HG03439 (cell line): ENCODE data around the gene MC1R.

Experiments used
- ATAC-seq: cut with Tn5 transposase; IDR thresholded peaks from one replicate; pipeline ENCODE4 v1.9.1; 2021; ENCODE audit warnings: mild to moderate bottlenecking, moderate library complexity; ENCODE audit not compliant: unreplicated experiment

Gene MC1R

DNA sequence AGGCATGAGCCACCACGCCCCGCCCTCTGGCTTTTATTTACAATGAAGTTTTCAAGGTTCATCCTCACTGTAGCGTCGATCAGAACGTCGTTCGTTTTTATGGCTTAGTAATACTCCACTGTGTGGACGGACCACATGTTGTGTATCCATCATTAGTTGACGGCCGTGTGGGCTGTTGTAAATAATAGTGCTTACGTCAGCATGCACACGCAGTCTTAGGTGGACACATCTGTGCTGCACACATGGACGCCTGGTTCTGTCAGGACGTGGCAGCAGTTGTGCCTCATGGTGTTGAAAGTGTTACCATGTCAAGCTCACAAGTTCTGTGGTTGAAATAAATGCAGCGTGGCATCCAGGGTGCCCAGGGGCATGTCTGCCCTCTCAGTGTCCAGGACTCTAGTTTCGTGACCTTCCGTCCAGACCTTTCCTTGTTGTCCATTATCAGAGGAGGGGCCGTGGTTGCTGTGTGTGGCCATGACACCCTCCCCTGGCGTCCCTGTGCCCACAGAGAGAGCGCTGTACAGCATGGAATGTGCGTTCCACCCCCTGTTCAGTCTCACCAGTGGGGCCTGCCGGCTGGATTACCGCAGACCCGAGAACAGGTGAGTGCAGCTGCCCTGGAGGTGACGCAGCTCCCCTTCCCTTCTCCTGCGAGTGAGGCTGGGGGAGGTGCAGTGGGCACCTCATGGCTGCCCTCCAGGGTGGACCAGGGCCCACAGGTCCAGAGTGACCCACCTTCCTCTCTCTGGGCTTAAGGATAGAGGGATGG lies 23.0 kb upstream of the MC1R start:
- no peak for ATAC-seq

DNA sequence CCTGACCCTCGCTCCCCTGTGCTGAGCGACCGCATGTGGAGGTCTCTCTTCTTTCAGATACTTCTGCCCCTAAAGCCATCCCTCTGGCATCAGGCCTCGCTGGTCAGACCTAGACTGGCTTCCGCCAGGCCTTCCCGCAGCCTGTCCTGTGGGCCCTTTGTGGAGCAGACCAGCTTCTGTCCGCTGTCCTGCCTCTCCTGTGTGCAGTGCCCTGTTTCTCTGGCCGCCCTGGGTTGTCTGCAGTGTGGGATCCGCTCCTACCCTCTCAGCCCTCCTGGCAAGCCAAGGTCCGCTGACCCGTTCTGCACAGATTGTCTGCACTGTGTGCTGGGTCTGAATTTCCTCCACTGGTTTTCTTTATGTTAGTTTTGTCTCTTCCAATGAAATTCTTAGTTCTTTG lies 21.5 kb upstream of the MC1R start:
- no peak for ATAC-seq

DNA sequence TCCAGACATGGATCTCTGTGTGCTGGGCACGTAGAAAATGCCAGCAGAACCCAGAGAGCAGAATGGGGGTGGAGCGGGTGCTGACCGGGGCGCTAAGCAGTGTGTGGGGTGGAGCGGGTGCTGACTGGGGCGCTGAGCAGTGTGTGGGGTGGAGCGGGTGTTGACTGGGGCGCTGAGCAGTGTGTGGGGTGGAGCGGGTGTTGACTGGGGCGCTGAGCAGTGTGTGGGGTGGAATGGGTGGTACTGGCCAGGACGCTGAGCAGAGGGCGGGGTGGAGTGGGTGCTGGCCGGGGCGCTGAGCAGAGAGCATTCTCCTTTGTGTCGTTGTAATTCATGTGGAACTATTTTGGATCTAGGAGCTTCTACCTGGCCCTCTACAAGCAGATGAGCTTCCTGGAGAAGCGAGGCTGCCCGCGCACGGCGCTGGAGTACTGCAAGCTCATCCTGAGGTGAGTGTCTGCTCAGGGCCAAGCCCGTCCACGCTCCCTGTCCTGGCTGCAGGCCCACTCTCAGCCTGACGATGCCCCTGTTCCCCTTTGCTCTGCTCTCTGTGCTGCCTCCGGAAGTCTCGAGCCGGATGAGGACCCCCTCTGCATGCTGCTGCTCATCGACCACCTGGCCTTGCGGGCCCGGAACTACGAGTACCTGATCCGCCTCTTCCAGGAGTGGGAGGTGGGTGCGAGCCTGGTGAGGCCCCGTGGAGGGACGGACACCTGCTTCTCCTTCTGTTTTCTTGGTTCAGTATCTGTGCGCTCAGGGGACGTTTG lies 20.3 kb upstream of the MC1R start:
- no peak for ATAC-seq

DNA sequence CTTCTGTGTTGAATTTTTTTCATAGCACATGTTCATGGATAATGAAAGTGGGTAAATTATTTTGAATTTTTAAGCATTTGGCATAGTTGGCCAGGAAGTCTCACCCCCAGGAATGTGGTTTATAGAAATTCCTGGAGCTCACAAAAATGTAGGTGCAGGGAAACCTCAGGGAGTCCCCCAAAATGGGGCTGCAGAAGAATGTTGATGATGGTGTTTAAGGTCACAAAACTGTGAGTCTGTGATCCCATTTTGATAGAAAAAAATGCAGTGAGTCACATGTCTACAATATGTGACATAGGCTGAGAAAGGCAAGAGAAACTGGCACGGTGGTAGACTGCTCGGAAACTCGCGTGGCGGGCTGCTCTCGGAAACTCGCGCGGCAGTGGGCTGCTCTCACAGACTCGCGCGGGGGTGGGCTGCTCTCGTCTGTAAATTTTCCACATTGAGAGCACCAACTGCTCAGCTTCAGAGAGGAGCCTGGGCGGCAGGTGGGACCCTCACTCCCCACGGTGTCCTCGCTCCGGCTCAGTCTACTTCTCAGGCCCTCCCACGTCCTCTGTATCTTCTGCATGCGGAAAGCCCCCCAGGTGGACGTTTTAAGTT lies 18.7 kb upstream of the MC1R start:
- ATAC-seq: no peak

DNA sequence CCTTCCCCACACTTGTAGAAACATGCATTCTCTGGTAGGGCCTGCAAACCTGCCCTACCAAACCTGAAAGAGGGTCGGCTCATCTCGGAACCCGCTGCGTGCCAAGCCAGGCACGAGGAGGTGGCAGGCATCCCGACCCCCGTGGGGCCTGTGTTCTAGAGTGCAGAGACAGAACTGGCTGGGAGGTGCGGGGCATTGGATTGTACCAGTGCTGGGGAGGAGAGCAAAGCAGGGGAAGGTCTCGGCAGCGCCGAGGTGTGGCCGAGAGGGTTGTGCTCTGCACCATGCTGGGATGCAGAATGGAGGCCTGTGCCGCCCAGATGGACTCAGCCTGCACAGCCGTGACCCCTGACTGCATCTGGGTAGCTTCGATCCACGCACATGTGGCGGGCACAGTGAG lies 17.8 kb upstream of the MC1R start:
- ATAC-seq: no peak

DNA sequence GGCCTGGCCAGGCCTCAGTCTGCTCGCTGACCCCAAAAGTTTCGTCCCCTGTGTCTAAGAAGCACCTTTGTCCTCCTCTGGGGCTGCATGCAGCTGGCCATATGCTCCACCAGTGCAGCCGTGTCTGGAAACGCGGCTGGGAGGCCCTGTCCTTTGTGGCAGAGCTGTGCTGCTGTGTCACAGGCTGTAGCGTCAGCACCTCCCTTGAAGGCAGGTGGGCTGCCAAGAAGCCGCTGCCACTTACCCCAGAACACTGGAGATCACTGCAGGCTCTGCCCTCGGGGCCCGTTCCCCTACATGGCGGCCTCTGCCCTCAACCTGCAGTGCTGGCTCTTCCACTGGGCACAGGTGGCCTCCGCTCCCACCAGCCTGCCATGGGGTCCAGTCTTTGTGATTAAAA lies 15.7 kb upstream of the MC1R start:
- ATAC-seq: no peak

DNA sequence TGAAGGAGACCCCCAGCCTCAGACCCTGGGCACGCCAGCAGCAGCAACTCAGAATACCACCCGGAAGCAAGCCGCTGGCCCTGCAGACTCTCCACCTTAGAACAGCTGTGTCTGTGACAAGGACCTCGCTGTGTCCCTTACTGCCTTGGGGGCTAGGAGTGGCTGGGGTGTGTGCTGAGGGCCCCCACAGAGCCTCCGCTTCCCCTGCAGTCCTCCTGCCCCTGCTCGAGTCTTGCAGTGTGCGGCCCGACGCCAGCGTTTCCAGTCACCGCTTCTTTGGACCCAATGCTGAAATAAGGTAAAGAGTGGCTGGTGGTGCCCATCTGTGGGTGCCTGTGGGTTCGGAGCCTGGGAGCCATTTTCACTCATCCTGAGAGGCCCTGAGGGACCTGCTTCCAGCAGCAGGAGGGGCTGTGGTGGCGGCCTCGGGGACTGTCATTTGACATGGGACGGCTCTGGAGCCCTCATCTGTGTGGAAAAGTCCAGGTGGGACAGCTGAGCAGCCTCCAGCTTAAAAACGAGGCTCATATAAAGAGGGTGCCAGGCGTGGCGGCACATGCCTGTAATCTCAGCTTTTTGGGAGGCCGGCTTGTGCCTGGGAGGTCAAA lies 14.7 kb upstream of the MC1R start:
- no peak for ATAC-seq

DNA sequence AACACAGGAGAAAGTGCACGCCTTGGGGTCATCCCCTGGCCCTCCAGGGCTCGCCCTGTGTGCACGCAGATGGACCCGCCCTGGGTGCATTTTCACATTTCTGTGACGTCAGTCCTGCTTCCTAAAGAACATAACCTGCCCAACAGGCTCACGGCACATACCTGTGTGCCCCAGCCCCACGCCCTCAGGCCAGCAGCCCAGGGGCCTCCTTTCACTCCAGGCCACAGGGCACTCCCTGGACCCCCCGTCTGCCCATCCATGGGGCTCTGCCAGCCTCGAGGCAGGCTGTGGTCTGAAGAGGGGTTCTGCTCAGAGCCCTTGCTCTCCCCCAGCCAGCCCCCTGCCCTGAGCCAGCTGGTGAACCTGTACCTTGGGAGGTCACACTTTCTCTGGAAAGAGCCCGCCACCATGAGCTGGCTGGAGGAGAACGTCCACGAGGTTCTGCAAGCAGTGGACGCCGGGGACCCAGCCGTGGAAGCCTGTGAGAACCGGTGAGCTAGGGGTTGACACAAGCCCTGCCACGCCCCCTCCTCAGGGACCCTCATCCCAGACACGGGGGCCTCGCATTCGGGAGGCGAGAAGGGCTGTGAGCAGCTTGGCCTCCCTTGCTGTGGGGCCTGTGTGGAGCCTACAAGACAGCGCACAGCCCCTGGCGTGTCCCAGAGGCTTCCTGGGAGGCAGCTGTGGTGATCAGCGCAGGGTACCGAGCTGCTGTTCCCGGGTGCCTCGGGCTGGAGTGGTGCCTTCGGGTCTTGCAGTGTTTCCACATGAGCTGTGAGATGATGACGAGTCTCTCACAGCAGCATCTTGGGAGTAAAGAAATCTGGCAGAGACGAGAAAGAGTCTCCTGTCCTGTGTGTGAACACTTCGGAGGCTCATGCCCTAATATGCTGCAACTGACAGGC lies 13.8 kb upstream of the MC1R start:
- no peak for ATAC-seq

DNA sequence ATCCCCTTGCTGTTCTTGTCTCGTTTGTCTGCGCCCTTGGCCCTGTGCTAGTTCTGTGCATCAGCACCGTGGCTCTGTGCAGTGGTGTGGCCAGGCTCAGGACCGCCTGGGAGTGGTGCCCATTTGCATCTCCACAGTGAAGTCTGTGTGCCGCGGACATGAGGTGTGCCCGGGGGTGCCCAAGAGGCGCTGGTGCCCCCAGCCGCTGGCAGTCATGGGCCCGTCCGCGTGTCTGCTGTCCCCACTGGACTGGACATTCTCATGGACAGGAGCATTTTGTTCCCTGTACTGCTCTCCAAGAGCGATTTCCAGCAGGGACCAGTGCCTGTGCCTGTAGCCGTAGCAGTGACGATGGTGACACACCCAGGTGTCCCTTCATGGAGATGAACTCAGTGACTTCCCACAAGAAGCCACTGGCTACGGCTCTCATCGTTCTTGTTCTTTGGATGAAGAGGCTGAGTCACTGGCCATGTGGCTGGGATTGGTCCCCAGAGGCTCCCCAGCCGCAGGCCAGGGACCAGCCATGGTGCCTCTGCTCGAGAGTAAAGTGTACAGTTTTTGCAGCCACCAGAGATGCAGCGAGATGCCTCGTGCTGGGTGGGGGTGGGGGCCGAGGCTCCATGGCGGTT lies 13.0 kb upstream of the MC1R start:
- ATAC-seq: no peak

DNA sequence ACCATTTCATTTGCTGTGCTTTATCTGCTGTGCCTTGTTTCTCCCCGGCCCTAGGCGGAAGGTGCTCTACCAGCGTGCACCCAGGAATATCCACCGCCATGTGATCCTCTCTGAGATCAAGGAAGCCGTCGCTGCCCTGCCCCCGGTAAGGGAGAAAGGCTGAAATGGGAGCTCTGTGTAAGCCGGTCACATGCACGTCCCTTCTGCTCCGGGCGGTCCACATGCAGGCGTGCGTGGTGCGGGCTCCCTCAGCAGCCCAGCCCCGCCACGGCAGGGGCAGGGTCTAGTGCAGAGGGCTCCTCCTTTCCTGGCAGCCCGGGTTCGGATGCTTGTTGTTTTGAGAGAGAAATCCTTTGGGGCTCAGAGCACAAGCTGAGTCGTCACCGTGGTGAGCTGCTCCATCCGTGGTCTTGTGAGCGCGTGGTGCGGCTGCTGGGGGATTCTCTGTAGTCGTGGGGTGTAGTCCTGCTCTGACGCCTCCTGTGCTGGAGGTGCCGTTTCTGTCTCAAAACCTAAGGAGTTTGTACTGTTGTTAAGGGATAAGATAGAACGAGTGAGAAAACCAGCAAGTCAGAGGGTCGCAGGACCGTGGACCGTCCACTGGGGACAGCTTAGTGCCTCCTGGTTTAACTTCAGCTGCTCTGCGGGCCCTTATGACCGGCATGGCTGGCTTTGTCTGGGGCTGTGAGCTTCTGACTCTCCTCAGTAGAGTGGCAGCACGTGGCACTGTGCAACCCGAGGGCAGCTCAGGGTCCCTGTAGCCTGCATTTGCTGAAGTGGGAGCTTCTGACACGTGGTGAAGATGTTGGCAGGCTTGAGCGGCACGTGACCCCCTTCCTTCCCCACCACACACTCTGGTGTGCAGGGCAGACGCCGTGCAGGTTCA lies 12.3 kb upstream of the MC1R start:
- no peak for ATAC-seq

DNA sequence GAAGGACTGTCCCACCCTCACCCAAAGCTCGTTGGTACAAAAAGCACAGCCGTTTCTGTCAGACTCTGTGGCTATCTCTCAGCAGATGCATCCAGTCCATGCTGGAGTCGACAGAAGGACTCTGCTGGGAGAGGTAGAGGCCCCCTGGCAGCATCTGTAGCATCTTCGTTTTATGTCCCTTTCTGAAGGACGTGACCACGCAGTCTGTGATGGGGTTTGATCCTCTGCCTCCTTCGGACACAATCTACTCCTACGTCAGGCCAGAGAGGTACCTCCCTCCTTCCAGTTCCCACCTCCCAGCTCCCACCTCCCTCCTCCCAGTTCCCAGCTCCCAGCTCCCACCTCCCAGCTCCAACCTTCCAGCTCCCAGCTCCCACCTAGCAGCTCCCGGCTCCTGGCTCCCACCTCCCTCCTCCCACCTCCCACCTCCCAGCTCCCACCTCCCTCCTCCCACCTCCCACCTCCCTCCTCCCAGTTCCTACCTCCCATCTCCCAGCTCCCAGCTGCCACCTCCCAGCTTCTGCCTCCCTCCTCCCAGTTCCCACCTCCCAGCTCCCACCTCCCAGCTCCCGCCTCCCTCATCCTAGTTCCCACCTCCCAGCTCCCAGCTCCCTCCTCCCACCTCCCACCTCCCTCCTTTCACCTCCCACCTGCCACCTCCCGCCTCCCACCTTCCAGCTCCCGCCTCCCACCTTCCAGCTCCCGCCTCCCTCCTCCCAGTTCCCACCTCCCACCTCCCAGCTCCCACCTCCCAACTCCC lies 11.4 kb upstream of the MC1R start:
- ATAC-seq: no peak

DNA sequence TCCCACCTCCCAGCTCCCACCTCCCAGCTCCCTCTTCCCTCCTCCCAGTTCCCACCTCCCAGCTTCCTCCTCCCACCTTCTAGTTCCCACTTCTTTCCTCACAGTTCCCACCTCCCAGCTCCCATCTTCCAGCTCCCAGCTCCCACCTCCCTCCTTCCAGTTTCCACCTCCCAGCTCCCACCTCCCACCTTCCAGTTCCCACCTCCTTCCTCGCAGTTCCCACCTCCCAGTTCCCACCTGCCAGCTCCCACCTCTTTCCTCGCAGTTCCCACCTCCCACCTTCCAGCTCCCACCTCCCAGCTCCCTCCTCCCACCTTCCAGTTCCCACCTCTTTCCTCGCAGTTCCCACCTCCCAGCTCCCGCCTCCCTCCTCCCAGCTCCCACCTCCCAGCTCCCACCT lies 10.4 kb upstream of the MC1R start:
- no peak for ATAC-seq

DNA sequence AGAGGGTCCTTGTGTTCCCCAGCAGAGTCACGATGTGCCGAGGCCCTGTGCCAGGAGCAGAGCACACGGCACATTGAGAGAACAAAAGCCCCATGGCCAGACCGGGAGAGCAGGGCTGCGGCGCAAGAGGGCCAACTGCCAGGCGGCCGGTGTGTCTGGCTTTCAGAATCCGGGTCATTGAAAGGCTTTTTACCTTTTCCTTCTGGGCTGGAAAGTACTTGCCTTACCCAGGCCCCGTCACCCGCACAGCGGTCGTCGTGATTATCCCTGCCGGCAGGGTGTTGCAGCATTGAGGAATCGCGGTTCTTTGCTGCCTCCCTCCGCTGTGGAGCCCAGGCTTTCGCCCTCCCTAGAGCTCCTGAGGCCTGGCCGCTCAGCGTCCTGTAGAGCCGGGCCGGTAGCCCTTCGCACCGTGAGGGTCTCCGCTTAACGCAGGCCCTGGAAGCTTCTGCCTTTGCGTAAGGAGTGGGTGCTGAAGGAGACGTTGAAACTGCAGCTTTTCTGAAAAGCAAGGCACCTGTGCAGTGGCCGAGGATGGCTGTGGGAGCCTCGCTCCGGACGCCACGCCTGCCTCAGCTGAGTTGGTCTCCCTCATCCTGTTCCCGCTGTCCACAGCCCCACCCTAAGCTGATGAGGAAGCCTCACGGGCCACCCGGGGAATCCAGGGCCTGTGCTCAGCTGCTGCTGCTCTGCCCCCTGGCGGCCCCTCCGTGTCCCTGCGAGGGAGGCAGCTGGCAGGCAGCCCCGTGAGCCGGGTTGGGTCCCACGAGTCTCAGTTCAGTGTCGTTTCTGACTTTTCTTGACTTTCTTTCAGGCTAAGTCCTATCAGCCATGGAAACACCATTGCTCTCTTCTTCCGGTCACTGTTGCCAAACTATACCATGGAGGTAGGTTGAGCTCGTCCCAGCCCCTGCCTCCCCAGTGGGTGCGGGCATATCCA lies 8.6 kb upstream of the MC1R start:
- no peak for ATAC-seq

DNA sequence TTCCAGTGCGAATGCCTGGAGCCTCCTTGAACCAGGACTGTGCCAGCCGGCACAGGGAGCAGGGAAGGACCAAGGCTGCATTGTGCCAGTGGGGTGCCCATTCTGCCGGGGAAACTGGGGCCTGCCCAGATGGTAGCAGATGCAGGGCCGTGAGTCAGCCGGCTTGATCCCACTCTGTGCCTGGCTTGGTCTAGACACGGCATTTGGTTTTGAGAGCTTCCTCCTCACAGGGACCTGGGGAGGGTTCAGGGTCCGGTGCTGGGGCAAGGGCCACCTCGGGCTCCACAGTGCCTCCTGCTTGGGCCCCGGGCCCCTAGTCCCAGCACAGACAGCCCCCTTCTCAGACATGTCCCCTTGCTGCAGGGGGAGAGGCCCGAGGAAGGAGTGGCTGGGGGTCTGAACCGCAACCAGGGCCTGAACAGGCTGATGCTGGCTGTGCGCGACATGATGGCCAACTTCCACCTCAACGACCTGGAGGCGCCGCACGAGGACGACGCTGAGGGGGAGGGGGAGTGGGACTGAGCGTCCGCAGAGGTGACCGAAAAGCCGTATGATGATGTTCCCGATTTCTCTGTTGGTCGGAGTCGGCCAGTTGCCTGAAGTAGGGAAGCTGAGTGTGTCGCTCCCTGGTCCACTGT lies 7.8 kb upstream of the MC1R start:
- ATAC-seq: no peak

DNA sequence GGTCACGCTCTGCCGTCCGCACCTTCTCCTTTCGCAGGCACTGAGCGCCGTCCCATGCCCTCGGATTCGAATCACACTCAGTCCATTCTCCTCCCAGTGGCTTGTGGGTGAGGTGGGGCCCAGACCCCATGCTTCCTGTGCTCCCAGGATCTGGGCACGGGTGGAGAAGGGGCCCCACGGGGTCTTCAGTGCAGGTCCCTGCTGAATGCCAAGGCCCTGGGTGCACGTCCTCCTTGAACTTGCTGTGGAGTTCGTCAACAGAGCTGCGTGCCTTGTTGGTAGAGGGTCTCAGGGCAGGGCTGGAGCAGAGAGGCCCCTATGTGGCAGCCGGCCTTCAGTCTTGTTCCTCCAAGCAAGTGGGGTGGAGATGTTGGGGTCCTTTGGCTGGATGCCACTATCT lies 7.3 kb upstream of the MC1R start:
- ATAC-seq: no peak

DNA sequence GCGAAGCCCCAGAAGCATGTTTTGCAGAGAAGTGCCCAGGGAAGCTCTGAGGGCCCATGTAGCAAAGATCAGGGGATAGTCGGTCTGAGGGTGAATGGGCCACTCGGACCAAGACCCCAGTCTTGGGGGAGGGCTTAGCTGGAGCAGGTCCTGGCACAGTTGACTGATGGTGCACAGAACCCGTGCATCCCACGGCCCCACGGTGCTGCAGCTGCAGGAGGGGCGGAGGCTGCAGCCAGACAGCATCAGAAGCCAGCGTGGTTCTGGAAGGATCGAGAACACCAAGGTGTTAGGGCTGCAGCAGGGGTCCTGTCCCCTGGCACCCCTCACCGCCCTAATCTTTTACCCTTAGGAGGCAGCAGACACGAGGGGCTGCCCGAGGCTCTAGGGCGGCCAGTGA lies 6.5 kb upstream of the MC1R start:
- ATAC-seq: no peak

DNA sequence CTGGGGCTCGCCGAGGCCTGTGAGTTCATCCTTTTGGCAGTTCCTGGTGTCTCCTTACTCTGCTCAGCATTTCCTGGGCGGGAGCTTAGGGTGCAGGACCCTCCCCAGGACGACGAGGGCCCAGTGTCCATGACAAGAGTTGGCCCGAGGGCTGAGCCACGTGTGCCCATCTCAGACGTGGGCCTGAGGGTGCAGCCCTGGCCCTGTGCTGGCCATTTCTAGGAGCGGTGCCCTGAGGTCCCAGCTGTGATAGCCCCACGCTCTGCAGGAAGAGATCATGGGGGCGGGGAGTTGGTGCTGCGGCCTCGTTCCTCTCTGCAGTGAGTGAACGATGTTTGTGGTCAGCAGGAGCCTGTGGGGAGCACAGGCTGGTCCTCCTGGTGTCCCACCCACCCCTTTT lies 6.0 kb upstream of the MC1R start:
- ATAC-seq: no peak
